ENCODE results near the gene HOXA9.

HOXA9 gene

GRCh38 chr7:27151341-27151930, 13.9 kb downstream of the HOXA9 start:
- DNase-seq: no peak

GRCh38 chr7:27150568-27151340, 14.6 kb downstream of the HOXA9 start:
- no peak for DNase-seq

GRCh38 chr7:27149842-27150567, 15.3 kb downstream of the HOXA9 start:
- no peak for DNase-seq

- DNase-seq: no peak
These were observed 16.3 kb downstream of the HOXA9 start for GRCh38 chr7:27148756-27149641.

GRCh38 chr7:27148031-27148755, 17.1 kb downstream of the HOXA9 start:
- no peak for DNase-seq

GRCh38 chr7:27147199-27148030, 17.9 kb downstream of the HOXA9 start, which contains the start of gene HOXA6:
TSS of gene HOXA6 (minus strand) at chr7:27147774. CDS start at chr7:27147749, 25 bp downstream.
- no peak for DNase-seq

GRCh38 chr7:27146491-27147198, 18.7 kb downstream of the HOXA9 start:
- no peak for DNase-seq

- no peak for DNase-seq
These were observed 19.4 kb downstream of the HOXA9 start for GRCh38 chr7:27145914-27146412.

- DNase-seq: no peak
These were observed 20.0 kb downstream of the HOXA9 start for GRCh38 chr7:27145165-27145913.

- no peak for DNase-seq
These were observed 20.6 kb downstream of the HOXA9 start for GRCh38 chr7:27144781-27145164.

- no peak for DNase-seq
These were observed 21.2 kb downstream of the HOXA9 start for GRCh38 chr7:27143950-27144780.

GRCh38 chr7:27143023-27143949, 22.1 kb downstream of the HOXA9 start, which contains the start of gene HOXA5:
TSS of gene HOXA5 (minus strand) at chr7:27143681. CDS start at chr7:27143607, 74 bp downstream.
- peak; percentile 90 for DNase-seq

- no peak for DNase-seq
These were observed 22.7 kb downstream of the HOXA9 start for GRCh38 chr7:27142580-27143022.

- no peak for DNase-seq
These were observed 23.3 kb downstream of the HOXA9 start for GRCh38 chr7:27141923-27142579.

- no peak for DNase-seq
These were observed 24.0 kb downstream of the HOXA9 start for GRCh38 chr7:27141137-27141922.

All from NCI-H1092 treated with DMSO at 0.1 percent for 48 hours (cell line).